T-helper 1 cell treated with Interleukin-12 subunit alpha and Interleukin-12 subunit beta and Interleukin-4 antibody, amounts not matched to agents 30 ng/mL and 1 ng/mL, for 36 hours (primary cell): ENCODE measurements around the gene RNF217. TPM values are rescaled to one million over a fixed set of nuclear protein-coding genes. Genes with fewer than 3 reads are reported as not detected.

Experiments
- intact Hi-C: fragments of 100-400 bp; cut with micrococcal nuclease; formaldehyde crosslinking; loops from one replicate; pipeline ENCODE4 v1.15.1; 2024
- total RNA-seq: library from RNA; stranded (reverse); gene quantifications from 2 replicates; pipeline ENCODE4 v1.2.3, GENCODE V29; 2022

RNF217 gene
- total RNA-seq, 1 donor from 2014 or later: 1.3 TPM

DNA sequence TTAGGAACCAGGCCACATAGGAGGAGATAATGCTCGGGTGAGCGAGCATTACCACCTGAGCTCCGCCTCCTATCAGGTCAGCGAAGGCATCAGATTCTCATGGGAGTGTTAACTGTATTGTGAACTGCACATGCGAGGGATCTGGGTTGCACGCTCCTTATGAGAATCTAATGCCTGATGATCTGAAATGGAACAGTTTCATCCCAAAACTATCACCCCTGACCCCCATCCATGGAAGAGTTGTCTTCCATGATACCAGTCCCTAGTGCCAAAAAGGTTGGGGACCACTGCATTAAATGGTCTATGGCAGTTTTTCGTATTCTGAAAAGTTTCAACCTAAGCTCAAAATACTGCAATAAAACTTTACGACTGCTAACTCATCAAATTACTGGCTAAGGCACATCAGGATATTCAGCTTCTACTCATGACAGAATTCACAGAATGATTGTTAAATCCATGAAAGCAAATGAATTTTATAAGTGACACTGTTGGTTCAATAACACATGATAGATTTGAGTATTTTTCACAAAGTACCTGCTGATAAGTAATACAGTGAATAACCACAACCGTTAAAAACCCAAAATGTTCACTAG lies 25.9 kb downstream of the RNF217 start:
- intact Hi-C loops: no loop called here

GRCh38 chr6:124989136-124989983 lies 27.1 kb downstream of the RNF217 start:
- intact Hi-C loops: no loop called here

GRCh38 chr6:124990988-124991387 lies 28.8 kb downstream of the RNF217 start:
- intact Hi-C loops: no loop called here

- intact Hi-C loops: no loop called here
Measured at GRCh38 chr6:124991764-124992295, 29.6 kb downstream of the RNF217 start.

- intact Hi-C loops: no loop called here
Measured at GRCh38 chr6:124993327-124993726, 31.1 kb downstream of the RNF217 start.

DNA sequence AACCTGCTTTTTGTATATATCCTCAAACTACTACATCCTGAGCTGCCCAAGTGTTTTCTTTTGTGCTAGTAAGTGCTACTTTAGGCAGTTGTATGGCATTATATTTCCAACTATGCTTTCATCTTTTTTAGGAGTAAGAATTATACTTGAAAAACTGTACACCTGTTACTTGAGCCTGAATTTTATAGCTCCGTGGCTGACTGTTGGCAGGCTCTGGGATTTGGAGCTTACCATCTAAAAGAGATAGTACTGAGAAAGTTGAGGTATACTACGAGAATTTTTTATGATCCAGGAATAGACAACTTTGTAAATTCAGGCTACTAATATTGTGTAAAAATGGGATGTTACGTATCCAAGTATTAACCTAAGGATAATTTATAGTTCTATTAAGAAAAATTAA lies 32.4 kb downstream of the RNF217 start:
- intact Hi-C loops: no loop called here

DNA sequence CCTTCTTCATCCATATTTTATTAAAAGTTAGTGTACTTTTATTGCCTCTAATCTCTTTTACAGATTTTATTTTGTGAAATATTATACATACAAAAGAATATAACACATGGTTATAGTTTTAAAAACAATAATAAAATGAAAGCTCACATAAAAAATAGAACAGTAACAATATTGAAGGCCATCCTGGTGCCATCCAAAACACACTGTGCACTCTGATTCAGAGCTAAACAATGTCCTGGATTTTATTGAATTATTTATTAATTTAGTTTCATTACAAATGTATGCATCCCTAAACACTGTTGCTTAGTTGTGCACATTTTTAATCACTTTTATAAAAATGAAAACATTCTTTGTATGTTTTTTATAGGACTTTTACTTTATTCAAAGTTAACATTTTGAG lies 32.9 kb downstream of the RNF217 start:
- intact Hi-C loops: no loop called here

- intact Hi-C loops: no loop called here
Measured at GRCh38 chr6:124995645-124996325, 33.5 kb downstream of the RNF217 start.

DNA sequence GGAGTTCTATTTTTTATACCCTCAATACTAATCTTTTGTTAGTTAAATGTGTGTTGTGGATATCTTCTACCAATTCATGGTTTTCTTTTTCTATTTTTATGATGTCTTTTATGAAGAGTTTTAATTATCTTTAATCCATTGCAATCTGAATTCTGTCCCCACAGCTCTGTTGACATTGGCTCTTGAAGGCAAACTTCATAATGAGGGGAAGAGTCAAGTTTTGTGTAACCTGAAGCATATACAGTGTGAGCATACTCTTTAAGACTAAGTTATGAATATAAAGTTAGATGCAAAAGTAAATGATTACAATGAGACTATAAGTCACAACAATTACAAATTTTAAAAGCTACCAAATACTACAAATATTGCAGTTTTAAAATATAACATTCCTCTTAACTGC lies 34.2 kb downstream of the RNF217 start:
- intact Hi-C loops: no loop called here

DNA sequence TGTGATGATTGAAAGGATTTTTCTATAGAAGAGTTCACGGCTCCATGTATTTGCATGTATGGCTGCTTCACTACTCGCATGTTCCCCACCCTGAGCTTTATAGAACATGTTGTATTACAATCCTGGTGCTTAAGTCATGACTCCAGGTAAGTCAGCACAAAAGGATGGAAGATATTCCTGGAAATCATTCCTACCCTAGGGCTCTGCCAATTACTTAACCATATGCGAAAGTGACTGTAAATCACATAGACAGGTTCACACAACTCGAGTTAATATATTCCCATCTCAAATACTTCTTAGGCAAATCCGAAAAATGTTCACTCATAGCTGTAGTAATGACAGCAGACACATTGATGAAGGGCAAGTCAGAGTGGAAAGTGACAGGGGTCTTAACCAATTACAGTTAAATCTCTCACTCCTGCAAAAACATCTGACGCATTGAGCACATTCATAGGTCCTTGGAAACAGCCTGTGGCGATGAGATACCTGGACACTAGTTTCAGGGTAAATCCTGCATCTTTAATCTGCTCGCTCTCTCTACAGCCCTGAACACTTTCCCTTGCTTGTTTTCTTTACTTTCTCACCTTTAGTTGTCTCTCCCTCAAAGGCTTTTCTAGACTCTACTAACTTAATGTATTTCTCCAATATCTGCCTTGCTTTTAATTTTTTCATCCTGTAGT lies 35.1 kb downstream of the RNF217 start:
- intact Hi-C loops: no loop called here

DNA sequence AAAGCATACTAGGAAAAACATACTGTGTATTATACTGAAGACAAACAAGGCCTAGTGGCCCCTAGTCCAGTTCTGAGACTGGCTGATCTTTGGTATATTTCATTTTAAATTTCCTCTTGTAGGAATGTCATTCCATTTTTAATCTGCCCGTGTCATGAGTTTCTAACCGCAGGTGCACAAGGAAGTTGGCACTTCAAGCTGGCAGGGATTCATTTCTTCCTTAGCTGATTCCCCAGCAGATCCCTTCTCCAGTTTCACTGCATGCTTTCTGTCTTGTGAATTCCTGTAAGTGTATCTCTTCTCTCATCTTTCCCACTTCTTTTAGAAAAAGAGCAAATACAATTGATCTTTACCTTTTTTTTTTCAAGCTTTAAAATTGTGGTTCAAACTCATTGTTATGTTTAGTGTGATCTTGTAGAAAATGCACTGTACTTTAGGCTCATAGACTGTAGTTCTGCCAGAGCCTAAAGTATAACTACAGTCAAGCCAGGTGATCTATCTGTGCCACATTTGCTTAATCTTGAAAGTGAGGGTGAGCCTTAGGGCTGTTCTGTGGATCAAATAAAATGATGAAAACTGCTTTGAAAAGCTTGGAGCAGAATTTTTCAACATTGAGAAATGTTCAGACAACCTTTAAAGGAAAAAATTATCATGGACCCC lies 37.0 kb downstream of the RNF217 start:
- intact Hi-C loops: no loop called here

GRCh38 chr6:125001684-125002405 lies 39.6 kb downstream of the RNF217 start:
- intact Hi-C loops: no loop called here

- intact Hi-C loops: no loop called here
Measured at GRCh38 chr6:125002406-125002741, 40.1 kb downstream of the RNF217 start.

GRCh38 chr6:125003070-125003469 lies 40.8 kb downstream of the RNF217 start:
- intact Hi-C loops: no loop called here

DNA sequence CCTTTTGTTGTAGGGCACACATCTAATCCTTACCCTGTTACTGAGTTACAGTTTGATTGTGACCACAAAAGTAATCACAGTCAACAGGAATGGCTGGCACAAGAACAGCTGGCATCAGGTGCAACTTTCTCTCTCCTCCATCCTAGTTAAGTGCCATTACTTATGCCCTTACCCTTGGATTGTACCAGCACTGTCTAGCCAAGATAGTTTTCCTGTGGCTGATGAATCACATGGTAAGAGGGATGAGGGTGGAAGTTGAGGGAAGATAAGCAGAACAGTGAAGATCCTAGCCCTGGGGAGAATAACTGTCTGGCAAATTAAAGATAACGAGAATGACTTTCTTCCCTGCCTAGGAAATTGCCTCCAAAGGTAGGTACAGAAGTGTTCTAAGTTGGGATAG lies 42.0 kb downstream of the RNF217 start:
- intact Hi-C loops: no loop called here

- intact Hi-C loops: no loop called here
Measured at GRCh38 chr6:125004797-125005595, 42.8 kb downstream of the RNF217 start.

DNA sequence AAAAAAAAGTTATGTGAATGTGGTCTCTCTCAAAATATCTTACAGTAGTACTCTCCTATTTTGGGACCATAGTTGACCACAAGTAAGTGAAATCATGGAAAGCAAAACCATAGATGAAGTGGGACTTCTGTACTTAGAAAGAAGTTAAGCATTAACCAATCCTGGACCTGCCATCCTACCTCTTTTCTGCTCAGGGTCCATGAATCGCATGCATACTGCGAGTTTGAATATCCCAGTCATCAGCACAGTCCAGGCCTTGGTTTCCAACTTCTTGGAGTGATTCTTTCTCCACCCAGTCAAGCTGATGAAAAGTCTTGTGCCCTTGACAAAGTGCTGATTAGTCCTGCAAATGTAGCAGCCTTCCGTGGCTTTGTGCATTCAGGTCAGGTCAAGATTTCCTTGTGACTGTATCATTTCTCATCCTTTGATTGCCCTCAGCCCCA lies 46.0 kb downstream of the RNF217 start:
- intact Hi-C loops: no loop called here

- intact Hi-C loops: no loop called here
Measured at GRCh38 chr6:125008957-125009356, 46.7 kb downstream of the RNF217 start.

GRCh38 chr6:125009578-125009977 lies 47.3 kb downstream of the RNF217 start:
- intact Hi-C loops: no loop called here
